ENCODE results near the gene MEIS1. TPM values are rescaled to one million over a fixed set of nuclear protein-coding genes. Genes with fewer than 3 reads are reported as not detected.

Gene MEIS1
- total RNA-seq, 1 experiment from 2014 or later = 11.5 TPM

DNA sequence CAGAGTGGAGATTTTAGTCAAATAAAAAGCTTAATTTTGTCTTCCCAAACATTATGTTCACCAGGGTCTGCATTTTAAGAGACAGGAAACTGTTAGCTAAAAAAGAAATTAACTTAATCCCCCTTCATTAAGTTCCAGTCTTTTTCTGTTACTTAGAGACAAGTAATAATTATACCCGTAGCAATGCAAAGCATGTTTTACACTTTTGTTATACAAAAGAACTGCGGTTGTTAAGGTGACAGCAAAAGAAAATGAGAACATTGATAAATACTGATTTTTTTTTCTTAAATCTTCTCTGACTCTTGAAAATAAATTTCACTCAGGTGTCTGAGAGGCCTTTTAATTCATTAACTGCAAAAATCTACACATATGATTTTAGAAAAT lies 101.4 kb downstream of the MEIS1 start:
- no peak for DNase-seq
- intact Hi-C loops (cut with micrococcal nuclease; ENCODE audit: unreplicated experiment) = no loop called here
- Mint-ChIP-seq H3K9me3 (ENCODE audit: low read depth, unreplicated experiment) (no peaks in the 10 kb centered on the region), H3K4me1 (ENCODE audit: low read depth, unreplicated experiment) (no peaks in the 10 kb centered on the region), H3K27me3 (ENCODE audit: unreplicated experiment) (no peaks in the 10 kb centered on the region), H3K4me3 (ENCODE audit: low read depth, unreplicated experiment) (no peak overlapping the region), H3K27ac (ENCODE audit: unreplicated experiment) (no peak overlapping the region), H3K36me3 (ENCODE audit: insufficient read depth, unreplicated experiment) (no peaks in the 10 kb centered on the region)
- CTCF ChIA-PET = no interaction called here
- no TSS peak for BruUV-seq (replicated peaks)
- TF ChIP-seq, protein P1, sequence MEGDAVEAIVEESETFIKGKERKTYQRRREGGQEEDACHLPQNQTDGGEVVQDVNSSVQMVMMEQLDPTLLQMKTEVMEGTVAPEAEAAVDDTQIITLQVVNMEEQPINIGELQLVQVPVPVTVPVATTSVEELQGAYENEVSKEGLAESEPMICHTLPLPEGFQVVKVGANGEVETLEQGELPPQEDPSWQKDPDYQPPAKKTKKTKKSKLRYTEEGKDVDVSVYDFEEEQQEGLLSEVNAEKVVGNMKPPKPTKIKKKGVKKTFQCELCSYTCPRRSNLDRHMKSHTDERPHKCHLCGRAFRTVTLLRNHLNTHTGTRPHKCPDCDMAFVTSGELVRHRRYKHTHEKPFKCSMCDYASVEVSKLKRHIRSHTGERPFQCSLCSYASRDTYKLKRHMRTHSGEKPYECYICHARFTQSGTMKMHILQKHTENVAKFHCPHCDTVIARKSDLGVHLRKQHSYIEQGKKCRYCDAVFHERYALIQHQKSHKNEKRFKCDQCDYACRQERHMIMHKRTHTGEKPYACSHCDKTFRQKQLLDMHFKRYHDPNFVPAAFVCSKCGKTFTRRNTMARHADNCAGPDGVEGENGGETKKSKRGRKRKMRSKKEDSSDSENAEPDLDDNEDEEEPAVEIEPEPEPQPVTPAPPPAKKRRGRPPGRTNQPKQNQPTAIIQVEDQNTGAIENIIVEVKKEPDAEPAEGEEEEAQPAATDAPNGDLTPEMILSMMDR (IDR thresholded peaks at IDR 0.05; ENCODE audit: unreplicated experiment) = no peak

DNA sequence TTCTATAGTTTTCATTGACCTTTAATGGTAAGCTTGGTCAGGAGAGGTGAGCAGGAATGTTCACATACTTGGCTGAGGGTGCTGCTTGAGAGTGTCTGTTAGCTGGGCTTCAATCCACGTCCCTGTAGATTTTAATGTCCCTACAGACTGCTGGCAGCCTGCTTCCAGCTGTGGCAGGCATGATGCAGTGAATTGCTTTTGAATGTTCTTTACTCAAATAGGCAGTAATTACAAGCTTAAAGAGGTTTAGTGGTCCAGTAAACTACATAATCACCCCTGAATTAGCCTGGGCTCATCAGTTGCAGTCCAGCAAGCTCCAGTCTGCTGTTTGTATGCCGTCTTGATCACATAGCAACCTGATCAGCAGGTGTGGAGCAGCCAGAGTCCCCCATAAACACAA lies 102.1 kb downstream of the MEIS1 start:
- CTCF ChIA-PET = no interaction called here
- H3K27ac Mint-ChIP-seq (ENCODE audit: unreplicated experiment) = no peak overlapping the region
- BruUV-seq (replicated peaks) = no TSS peak

GRCh38 chr2:66538291-66538690 lies 103.4 kb downstream of the MEIS1 start:
- H3K4me1 Mint-ChIP-seq (ENCODE audit: low read depth, unreplicated experiment) = no peaks in the 10 kb centered on the region

More for the DNA sequence above, 102.1 kb downstream of the MEIS1 start:
- H3K4me3 Mint-ChIP-seq (ENCODE audit: low read depth, unreplicated experiment) = no peak overlapping the region
- no peaks in the 10 kb centered on the region for H3K4me1 Mint-ChIP-seq (ENCODE audit: low read depth, unreplicated experiment)
- no peak for DNase-seq
- H3K36me3 Mint-ChIP-seq (ENCODE audit: insufficient read depth, unreplicated experiment) = no peaks in the 10 kb centered on the region
- H3K27me3 Mint-ChIP-seq (ENCODE audit: unreplicated experiment) = no peaks in the 10 kb centered on the region
- intact Hi-C loops (cut with micrococcal nuclease; ENCODE audit: unreplicated experiment) = no loop called here
- TF ChIP-seq, protein P1 (IDR thresholded peaks at IDR 0.05; ENCODE audit: unreplicated experiment) = no peak
- H3K9me3 Mint-ChIP-seq (ENCODE audit: low read depth, unreplicated experiment) = no peaks in the 10 kb centered on the region

GRCh38 chr2:66539452-66539851 lies 104.5 kb downstream of the MEIS1 start:
- Mint-ChIP-seq H3K4me1 (ENCODE audit: low read depth, unreplicated experiment) (no peaks in the 10 kb centered on the region), H3K4me3 (ENCODE audit: low read depth, unreplicated experiment) (no peak overlapping the region), H3K9me3 (ENCODE audit: low read depth, unreplicated experiment) (no peaks in the 10 kb centered on the region), H3K36me3 (ENCODE audit: insufficient read depth, unreplicated experiment) (no peaks in the 10 kb centered on the region), H3K27ac (ENCODE audit: unreplicated experiment) (no peak overlapping the region), H3K27me3 (ENCODE audit: unreplicated experiment) (no peaks in the 10 kb centered on the region)
- BruUV-seq (replicated peaks) = no TSS peak
- TF ChIP-seq, protein P1 (IDR thresholded peaks at IDR 0.05; ENCODE audit: unreplicated experiment) = no peak
- intact Hi-C loops (cut with micrococcal nuclease; ENCODE audit: unreplicated experiment) = no loop called here
- DNase-seq = no peak
- CTCF ChIA-PET = interaction anchor here (0.6 kb wide), 1 partner anchor 56 kb away, joined by 3 read pairs; no protein-coding TSS in a partner anchor

More at GRCh38 chr2:66538291-66538690, 103.4 kb downstream of the MEIS1 start:
- no peaks in the 10 kb centered on the region for H3K36me3 Mint-ChIP-seq (ENCODE audit: insufficient read depth, unreplicated experiment)
- no peaks in the 10 kb centered on the region for H3K9me3 Mint-ChIP-seq (ENCODE audit: low read depth, unreplicated experiment)
- TF ChIP-seq, protein P1 (IDR thresholded peaks at IDR 0.05; ENCODE audit: unreplicated experiment) = no peak
- BruUV-seq (replicated peaks) = no TSS peak
- H3K4me3 Mint-ChIP-seq (ENCODE audit: low read depth, unreplicated experiment) = no peak overlapping the region
- no peak overlapping the region for H3K27ac Mint-ChIP-seq (ENCODE audit: unreplicated experiment)
- H3K27me3 Mint-ChIP-seq (ENCODE audit: unreplicated experiment) = no peaks in the 10 kb centered on the region
- DNase-seq = no peak
- intact Hi-C loops (cut with micrococcal nuclease; ENCODE audit: unreplicated experiment) = no loop called here
- CTCF ChIA-PET = no interaction called here

Measured in Calu3 (cell line).